ENCODE data around the gene LRP3.
"Not testable (repeated sequence)": the region's sequence is repeated elsewhere in the genome, so short reads cannot be mapped to it uniquely, and the experiment has no call there.

LRP3 gene

DNA sequence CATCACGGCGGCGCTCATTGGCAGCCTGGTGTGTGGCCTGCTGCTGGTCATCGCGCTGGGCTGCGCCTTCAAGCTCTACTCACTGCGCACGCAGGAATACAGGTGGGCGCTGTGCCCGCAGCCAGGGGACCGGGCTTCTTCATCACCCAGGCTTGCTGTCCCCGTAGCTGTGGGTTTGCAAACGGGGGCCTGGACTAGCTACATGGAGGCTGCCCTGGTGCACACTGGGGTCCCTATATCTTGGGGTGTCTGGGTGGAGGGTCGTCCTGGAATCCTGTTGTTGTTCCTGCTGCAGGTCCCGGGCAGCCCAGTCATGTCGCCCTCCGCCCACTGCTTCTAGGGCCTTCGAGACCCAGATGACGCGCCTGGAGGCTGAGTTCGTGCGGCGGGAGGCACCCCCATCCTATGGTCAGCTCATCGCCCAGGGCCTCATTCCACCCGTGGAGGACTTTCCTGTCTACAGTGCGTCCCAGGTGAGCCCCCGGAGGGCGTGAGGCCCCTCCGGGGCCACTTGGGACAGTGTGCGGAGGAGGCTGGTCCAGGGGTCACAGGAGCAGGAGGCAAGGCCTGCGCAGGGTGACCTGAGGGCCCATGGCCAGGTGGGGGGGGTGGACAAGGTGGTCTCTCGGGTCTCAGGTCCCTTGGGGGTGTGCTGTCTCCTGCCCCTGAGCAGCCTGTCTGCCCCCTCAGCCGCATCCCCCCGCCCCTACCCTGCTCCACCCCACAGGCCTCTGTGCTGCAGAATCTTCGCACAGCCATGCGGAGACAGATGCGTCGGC, 12.3 kb downstream of the LRP3 start:
- no peak for DNase-seq
- no peaks in the 10 kb centered on the region for H3K9me3 Mint-ChIP-seq
- no peak overlapping the region for H3K27ac Mint-ChIP-seq
- TF ChIP-seq, protein P1, sequence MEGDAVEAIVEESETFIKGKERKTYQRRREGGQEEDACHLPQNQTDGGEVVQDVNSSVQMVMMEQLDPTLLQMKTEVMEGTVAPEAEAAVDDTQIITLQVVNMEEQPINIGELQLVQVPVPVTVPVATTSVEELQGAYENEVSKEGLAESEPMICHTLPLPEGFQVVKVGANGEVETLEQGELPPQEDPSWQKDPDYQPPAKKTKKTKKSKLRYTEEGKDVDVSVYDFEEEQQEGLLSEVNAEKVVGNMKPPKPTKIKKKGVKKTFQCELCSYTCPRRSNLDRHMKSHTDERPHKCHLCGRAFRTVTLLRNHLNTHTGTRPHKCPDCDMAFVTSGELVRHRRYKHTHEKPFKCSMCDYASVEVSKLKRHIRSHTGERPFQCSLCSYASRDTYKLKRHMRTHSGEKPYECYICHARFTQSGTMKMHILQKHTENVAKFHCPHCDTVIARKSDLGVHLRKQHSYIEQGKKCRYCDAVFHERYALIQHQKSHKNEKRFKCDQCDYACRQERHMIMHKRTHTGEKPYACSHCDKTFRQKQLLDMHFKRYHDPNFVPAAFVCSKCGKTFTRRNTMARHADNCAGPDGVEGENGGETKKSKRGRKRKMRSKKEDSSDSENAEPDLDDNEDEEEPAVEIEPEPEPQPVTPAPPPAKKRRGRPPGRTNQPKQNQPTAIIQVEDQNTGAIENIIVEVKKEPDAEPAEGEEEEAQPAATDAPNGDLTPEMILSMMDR (IDR thresholded peaks at IDR 0.05): no peak
- peaks cover under 1% of the 10 kb centered on the region for H3K27me3 Mint-ChIP-seq (ENCODE audit: low read depth, poor library complexity)
- no peaks in the 10 kb centered on the region for H3K4me1 Mint-ChIP-seq
- peaks cover 8% of the 10 kb centered on the region for H3K36me3 Mint-ChIP-seq (ENCODE audit: low read depth)
- no peak overlapping the region for H3K4me3 Mint-ChIP-seq

DNA sequence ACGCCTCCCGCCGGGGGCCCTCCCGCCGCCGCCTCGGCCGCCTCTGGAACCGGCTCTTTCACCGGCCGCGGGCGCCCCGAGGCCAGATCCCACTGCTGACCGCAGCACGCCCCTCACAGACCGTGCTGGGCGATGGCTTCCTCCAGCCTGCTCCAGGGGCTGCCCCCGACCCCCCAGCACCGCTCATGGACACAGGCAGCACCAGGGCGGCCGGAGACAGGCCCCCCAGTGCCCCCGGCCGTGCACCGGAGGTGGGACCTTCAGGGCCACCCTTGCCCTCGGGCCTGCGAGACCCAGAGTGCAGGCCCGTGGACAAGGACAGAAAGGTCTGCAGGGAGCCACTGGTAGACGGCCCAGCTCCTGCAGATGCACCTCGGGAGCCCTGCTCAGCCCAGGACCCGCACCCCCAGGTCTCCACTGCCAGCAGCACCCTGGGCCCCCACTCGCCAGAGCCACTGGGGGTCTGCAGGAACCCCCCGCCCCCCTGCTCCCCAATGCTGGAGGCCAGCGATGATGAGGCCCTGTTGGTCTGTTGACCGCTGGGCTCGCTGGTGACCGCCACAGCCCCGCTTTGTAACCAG, 13.0 kb downstream of the LRP3 start:
- Mint-ChIP-seq H3K27me3 (ENCODE audit: low read depth, poor library complexity) (no peaks in the 10 kb centered on the region), H3K27ac (no peak overlapping the region), H3K36me3 (ENCODE audit: low read depth) (peaks cover 8% of the 10 kb centered on the region), H3K9me3 (no peaks in the 10 kb centered on the region), H3K4me1 (no peaks in the 10 kb centered on the region), H3K4me3 (no peak overlapping the region)
- TF ChIP-seq, protein P1 (IDR thresholded peaks at IDR 0.05): no peak
- no peak for DNase-seq

DNA sequence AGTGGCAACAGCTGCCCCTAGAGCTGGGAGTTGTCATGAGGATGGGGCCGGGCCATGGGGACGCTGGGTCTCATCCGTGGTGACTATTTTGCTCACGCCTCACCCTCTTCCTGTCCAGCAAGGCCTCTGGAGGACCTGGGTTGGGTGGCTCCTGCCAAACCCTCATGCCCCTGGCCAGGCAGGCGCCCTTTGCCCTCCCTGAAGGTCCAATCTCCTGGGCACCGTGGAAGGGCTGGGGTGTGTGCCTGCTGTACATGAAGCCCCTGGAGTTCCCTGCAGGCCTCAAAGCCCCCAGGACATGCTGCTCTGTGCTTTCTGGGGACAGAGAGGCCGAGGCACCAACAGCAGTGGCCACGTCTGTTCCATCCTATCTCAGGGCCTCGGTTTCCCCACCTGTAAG, 13.8 kb downstream of the LRP3 start:
- H3K36me3 Mint-ChIP-seq (ENCODE audit: low read depth): peaks cover 5% of the 10 kb centered on the region
- no peaks in the 10 kb centered on the region for H3K27me3 Mint-ChIP-seq (ENCODE audit: low read depth, poor library complexity)
- no peak overlapping the region for H3K4me3 Mint-ChIP-seq
- no peak overlapping the region for H3K27ac Mint-ChIP-seq
- TF ChIP-seq, protein P1 (IDR thresholded peaks at IDR 0.05): no peak
- no peaks in the 10 kb centered on the region for H3K4me1 Mint-ChIP-seq
- H3K9me3 Mint-ChIP-seq: no peaks in the 10 kb centered on the region
- DNase-seq: no peak

DNA sequence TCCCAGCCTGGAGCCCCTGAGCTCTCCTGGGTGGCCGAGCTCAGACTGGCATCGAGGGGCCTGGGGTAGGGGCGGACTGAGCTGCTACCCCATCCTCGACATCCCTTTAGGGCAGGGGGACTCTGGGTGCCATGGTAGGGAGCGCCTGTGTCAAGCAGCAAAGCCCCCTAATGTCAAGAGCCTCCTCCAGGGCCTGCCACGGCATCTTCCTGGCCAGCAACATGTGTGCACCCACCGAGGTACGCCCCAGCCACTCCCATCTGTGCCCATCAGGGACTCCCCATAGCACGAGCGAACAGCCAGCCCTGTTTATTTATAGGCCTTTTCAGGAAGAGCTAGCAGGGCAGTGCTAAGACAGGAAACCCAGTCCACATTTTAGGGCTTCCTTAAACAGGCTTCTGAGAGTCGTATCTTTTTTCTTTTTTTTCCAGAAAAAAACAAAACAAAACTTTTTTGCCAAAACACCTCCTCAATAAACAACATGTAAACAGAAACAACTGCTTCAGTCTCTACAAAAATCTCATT, 14.3 kb downstream of the LRP3 start:
- Mint-ChIP-seq H3K4me3 (no peak overlapping the region), H3K27ac (no peak overlapping the region), H3K9me3 (no peaks in the 10 kb centered on the region), H3K27me3 (ENCODE audit: low read depth, poor library complexity) (no peaks in the 10 kb centered on the region), H3K4me1 (no peaks in the 10 kb centered on the region), H3K36me3 (ENCODE audit: low read depth) (peaks cover under 1% of the 10 kb centered on the region)
- TF ChIP-seq, protein P1 (IDR thresholded peaks at IDR 0.05): no peak
- DNase-seq: no peak

DNA sequence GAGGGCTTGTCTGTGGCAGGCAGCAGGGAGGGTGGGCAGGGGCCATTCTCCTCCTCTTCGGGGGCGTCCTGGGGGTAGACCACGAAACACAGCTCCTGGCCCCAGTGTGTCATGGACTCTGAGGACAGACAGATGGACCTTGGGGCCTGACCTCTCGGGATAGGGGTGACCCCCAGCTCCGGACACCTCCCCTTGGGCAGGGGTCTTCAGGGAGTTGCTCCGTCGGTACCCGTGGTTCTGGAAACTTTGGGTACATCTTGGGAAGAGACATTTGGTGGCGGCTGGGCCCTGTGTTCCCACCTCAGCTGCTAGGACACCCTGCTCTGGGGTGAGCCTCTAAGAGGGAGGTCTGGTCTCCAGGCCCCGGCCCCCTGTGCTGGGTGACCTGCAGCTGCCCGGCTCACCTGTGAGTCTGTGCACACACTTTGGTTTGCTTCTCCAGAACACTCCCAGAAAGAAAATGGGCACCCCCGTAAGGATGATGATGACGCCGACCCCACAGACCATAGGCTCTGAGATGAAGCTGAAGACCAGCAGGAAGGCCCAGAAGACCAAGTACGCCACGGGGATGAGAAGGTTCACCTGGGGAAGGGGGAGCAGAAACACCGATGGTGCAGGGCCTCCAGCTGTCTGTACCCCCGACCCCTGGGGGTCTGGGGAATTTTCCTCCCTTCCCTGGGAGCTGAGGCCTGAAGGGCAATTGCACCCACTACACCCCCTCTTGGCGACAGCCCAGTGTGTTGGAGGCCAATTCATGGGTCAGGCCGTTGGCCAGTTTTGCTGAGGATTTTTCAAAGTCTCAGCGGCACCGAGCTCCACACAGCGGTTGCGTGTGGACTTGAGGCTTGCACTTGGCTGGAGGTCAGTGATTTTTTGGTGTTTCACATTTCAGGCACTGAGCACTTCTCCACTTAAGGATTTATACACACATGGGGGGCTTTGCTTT, 15.0 kb downstream of the LRP3 start:
- Mint-ChIP-seq H3K36me3 (ENCODE audit: low read depth) (no peaks in the 10 kb centered on the region), H3K4me1 (no peaks in the 10 kb centered on the region), H3K27ac (no peak overlapping the region)

DNA sequence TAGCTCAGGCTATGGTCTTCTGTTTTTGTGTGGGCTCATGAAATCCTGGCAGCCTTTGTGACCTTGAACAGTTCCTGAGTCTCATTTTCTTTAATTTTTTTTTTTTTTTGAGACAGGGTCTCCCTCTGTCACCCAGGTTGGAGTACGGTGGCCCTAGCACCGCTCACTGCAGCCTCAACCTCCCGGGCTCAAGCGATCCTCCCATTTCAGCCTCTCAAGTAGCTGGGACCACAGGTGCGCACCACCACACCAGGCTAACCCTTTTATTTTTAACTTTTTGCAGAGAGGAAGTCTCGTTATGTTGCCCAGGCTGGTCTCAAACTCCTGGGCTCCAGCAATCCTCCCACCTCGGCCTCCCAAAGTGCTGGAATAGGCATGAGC, 15.7 kb downstream of the LRP3 start:
- H3K4me1 Mint-ChIP-seq; H3K4me3 Mint-ChIP-seq; DNase-seq; H3K27ac Mint-ChIP-seq; H3K9me3 Mint-ChIP-seq; H3K27me3 Mint-ChIP-seq (ENCODE audit: low read depth, poor library complexity); H3K36me3 Mint-ChIP-seq (ENCODE audit: low read depth): not testable (repeated sequence)

More for the DNA sequence above, 15.0 kb downstream of the LRP3 start:
- Mint-ChIP-seq H3K9me3 (no peaks in the 10 kb centered on the region), H3K4me3 (no peak overlapping the region), H3K27me3 (ENCODE audit: low read depth, poor library complexity) (no peaks in the 10 kb centered on the region)
- TF ChIP-seq, protein P1 (IDR thresholded peaks at IDR 0.05): no peak
- no peak for DNase-seq
